OCI-LY3 (cell line): ENCODE results near the gene USP28.
"Not testable (repeated sequence)": the region's sequence is repeated elsewhere in the genome, so short reads cannot be mapped to it uniquely, and the experiment has no call there.

Source experiments
- H2AFZ ChIP-seq: fragments of 200-600, 300-600 bp; shearing (Covaris generic); 2 replicates; pipeline ENCODE4 v1.6.0; 2014; ENCODE audit warnings: antibody characterized with exemption, low read depth, low read length
- H3K27ac ChIP-seq: fragments of 200-600, 300-600 bp; sonication (generic); 2 replicates; pipeline ENCODE4 v1.5.1; 2014; ENCODE audit warnings: mild to moderate bottlenecking, low read length, moderate library complexity, mixed read lengths
- H3K27me3 ChIP-seq: fragments of 200-600, 300-600 bp; sonication (generic); 2 replicates; pipeline ENCODE4 v1.6.1; 2014; ENCODE audit warnings: low read depth, low read length, mixed read lengths
- H3K36me3 ChIP-seq: fragments of 200-600, 300-600 bp; sonication (generic); replicated peaks from 2 replicates; pipeline ENCODE3; 2014; ENCODE audit warnings: low read depth, low read length, mixed read lengths
- H3K4me1 ChIP-seq: fragments of 300-600, 200-600 bp; sonication (generic); 2 replicates; pipeline ENCODE4 v1.6.1; 2014; ENCODE audit warnings: low read length, mixed read lengths
- H3K4me2 ChIP-seq: fragments of 200-600, 300-600 bp; sonication (generic); 2 replicates; pipeline ENCODE4 v1.6.1; 2014; ENCODE audit warnings: low read length, mixed read lengths
- H3K4me3 ChIP-seq: fragments of 300-600, 200-600 bp; sonication (generic); 2 replicates; pipeline ENCODE4 v1.5.1; 2014; ENCODE audit warnings: antibody characterized with exemption, mild to moderate bottlenecking, low read length, moderate library complexity
- H3K79me2 ChIP-seq: fragments of 300-600, 200-600 bp; shearing (Covaris generic); 2 replicates; pipeline ENCODE4 v1.6.1; 2014; ENCODE audit warnings: mild to moderate bottlenecking, low read length, mixed read lengths
- H3K9ac ChIP-seq: fragments of 300-600, 200-600 bp; shearing (Covaris generic); 2 replicates; pipeline ENCODE4 v1.6.0; 2014; ENCODE audit warnings: mild to moderate bottlenecking, low read length, moderate library complexity
- H3K9me3 ChIP-seq: fragments of 200-600, 300-600 bp; shearing (Covaris generic); 2 replicates; pipeline ENCODE4 v1.6.1; 2014; ENCODE audit warnings: low read length, mixed read lengths; ENCODE audit not compliant: insufficient read depth
- H4K20me1 ChIP-seq: fragments of 200-600, 300-600 bp; sonication (generic); 2 replicates; pipeline ENCODE4 v1.6.1; 2016; ENCODE audit warnings: low read length, mixed read lengths; ENCODE audit not compliant: insufficient read depth
- EZH2phosphoT487 ChIP-seq: fragments of 200-600 bp; shearing (Covaris generic); IDR thresholded peaks from 2 replicates; pipeline ENCODE4 v1.6.1; 2018; ENCODE audit warnings: antibody characterized with exemption, mixed run types, low read depth
- TF ChIP-seq, protein P1 (sequence below): fragments of 200-600, 300-600 bp; sonication (generic); IDR thresholded peaks from 2 replicates; pipeline ENCODE4 v1.5.1; 2014; ENCODE audit warnings: antibody characterized with exemption, low read length, low read depth

USP28 gene

DNA sequence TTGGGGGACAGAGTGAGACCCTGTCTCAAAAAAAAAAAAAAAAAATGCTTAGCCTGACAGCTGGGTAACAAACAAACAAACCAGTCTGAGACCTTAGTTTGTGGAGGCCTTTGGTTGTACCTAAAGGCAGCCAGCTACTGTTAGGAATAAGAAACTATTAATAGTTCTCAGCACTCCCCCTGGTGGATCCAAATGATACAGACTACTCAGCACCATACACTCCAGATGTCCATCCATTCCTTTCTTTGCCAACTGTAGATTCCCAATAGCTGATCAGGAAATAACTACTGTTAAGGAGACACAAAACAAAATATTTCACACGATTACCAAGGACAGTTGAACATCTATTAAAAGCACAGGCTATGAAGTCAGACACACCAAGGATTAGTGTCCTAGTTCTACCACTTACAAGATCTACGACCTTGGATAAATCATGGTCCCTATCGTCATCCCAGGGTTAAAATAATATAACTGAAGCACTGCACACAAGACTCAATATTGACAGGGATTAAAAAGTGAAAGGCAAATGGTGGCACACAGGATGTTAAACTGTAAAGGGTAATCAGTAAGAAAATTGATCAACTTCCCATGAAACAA is 78.6 kb downstream of the USP28 start:
- Histone ChIP-seq H3K9me3 (no peaks in the 10 kb centered on the region), H3K4me3 (no peak overlapping the region), H3K9ac (no peak overlapping the region), H4K20me1 (0 out of 2 replicates have a peak, but pooled peaks cover 9% of the 10 kb centered on the region), H3K27ac (no peak overlapping the region), H3K27me3 (no peaks in the 10 kb centered on the region), H2AFZ (no peak overlapping the region), H3K4me2 (no peak overlapping the region), H3K79me2 (no peaks in the 10 kb centered on the region), H3K4me1 (no peaks in the 10 kb centered on the region), H3K36me3 (peaks cover 30% of the 10 kb centered on the region)
- no peak for TF ChIP-seq EZH2phosphoT487
- TF ChIP-seq, protein P1, sequence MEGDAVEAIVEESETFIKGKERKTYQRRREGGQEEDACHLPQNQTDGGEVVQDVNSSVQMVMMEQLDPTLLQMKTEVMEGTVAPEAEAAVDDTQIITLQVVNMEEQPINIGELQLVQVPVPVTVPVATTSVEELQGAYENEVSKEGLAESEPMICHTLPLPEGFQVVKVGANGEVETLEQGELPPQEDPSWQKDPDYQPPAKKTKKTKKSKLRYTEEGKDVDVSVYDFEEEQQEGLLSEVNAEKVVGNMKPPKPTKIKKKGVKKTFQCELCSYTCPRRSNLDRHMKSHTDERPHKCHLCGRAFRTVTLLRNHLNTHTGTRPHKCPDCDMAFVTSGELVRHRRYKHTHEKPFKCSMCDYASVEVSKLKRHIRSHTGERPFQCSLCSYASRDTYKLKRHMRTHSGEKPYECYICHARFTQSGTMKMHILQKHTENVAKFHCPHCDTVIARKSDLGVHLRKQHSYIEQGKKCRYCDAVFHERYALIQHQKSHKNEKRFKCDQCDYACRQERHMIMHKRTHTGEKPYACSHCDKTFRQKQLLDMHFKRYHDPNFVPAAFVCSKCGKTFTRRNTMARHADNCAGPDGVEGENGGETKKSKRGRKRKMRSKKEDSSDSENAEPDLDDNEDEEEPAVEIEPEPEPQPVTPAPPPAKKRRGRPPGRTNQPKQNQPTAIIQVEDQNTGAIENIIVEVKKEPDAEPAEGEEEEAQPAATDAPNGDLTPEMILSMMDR: peak; percentile 60

DNA sequence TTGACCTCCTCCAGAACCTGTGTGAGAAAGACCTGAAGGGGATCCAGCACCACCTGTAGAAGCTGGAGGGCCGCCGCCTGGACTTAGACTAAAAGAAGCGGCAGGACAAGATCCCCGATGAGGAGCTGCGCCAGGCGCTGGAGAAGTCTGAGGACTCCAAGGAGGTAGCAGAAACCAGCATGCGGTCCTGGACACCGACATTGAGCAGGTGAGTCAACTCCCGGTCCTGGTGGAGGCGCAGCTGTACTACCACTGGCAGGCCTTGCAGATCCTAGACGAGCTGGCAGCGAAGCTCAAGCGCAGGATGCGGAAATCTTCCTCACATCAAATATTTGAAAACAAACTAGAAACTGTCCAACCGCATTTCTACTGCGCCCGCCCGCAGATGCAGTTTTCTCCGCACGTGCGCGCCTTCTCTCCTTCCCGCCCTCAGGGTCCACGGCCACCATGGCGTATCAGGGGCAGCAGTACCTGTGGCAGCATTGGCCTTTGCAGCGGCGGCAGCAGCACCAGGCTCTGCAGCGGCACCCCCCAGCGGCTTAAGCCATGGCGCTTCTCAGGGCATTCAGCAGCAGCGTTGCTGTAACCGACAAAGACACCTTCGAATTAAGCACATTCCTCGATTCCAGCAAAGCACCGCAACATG is 85.6 kb downstream of the USP28 start:
- Histone ChIP-seq H3K27ac (no peak overlapping the region), H3K79me2 (no peaks in the 10 kb centered on the region), H3K4me1 (no peaks in the 10 kb centered on the region), H3K36me3 (no peaks in the 10 kb centered on the region), H3K27me3 (peaks cover 5% of the 10 kb centered on the region; the same call in 1 of the 2 replicates), H3K4me2 (no peak overlapping the region), H3K4me3 (no peak overlapping the region), H3K9me3 (no peaks in the 10 kb centered on the region), H2AFZ (no peak overlapping the region), H4K20me1 (no peaks in the 10 kb centered on the region), H3K9ac (no peak overlapping the region)
- TF ChIP-seq EZH2phosphoT487: no peak
- TF ChIP-seq, protein P1: no peak

GRCh38 chr11:113789016-113789415 is 86.4 kb downstream of the USP28 start:
- H2AFZ ChIP-seq, H3K4me2 ChIP-seq, H3K4me3 ChIP-seq, H3K79me2 ChIP-seq, H4K20me1 ChIP-seq, H3K4me1 ChIP-seq, H3K27me3 ChIP-seq, H3K9me3 ChIP-seq, H3K27ac ChIP-seq, H3K9ac ChIP-seq, H3K36me3 ChIP-seq: not testable (repeated sequence)

- Histone ChIP-seq H3K79me2 (no peaks in the 10 kb centered on the region), H3K9ac (no peak overlapping the region), H4K20me1 (no peaks in the 10 kb centered on the region), H3K27ac (no peak overlapping the region), H3K27me3 (peaks cover 9% of the 10 kb centered on the region; the same call in 1 of the 2 replicates), H3K4me3 (no peak overlapping the region), H3K4me1 (no peaks in the 10 kb centered on the region), H3K9me3 (no peaks in the 10 kb centered on the region), H2AFZ (no peak overlapping the region), H3K4me2 (no peak overlapping the region), H3K36me3 (no peaks in the 10 kb centered on the region)
- TF ChIP-seq EZH2phosphoT487: no peak
- TF ChIP-seq, protein P1: no peak
Observed at GRCh38 chr11:113782134-113782533, 93.2 kb downstream of the USP28 start.
